ENCODE results near the gene PTX4. TPM values are rescaled to one million over a fixed set of nuclear protein-coding genes. Genes with fewer than 3 reads are reported as not detected.

Gene PTX4
- total and polyA plus RNA-seq, 2 donors from 2014 or later: not detected

DNA sequence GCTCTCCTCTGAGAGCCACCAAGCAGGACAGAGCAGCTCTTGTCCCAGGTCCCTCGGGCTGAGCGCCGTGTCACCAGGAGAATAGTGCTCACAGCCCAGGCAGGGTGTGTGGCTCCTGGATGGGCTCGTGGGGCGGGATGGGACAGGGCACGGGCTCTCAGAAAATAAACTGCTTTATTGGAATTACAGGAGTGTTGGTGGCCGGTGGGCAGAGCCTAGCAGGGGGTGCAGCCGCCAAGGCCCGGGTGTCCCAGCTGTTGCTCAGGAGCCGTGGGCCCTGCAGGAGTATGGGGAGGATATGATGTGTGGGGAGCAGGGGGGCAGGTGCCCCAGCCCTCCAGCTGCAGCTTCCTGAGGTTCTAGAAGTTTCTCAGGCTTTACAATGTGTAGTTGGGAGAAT lies 21.5 kb upstream of the PTX4 start:
- Histone ChIP-seq H3K9me3 (ENCODE audit: control insufficient read depth in 2 of 3, insufficient read depth in 1 of 3, low read length in 3 of 3) (no peaks in the 10 kb centered on the region), H3K36me3 (ENCODE audit: control insufficient read depth in 2 of 3, insufficient read depth in 3 of 3, low read length in 3 of 3) (peaks cover 0 to 3% (median 0%) of the 10 kb centered on the region in 3 donors), H3K4me1 (ENCODE audit: control insufficient read depth in 2 of 3, insufficient read depth in 2 of 3, low read depth in 1 of 3, low read length in 3 of 3) (peaks cover 0 to 5% (median 0%) of the 10 kb centered on the region in 3 donors), H3K27me3 (ENCODE audit: control insufficient read depth, insufficient read depth, low read length) (no peaks in the 10 kb centered on the region), H3K4me3 (ENCODE audit: low read length in 3 of 3) (no peak overlapping the region), H3K9ac (ENCODE audit: low read length in 3 of 3) (no peak overlapping the region), H3K27ac (ENCODE audit: low read depth in 2 of 2, low read length in 2 of 2) (peak overlapping the region in 1 of 2 donors; percentile 17)
- intact Hi-C loops (cut with DNase I): no loop called here
- FAIRE-seq (no peak), DNase-seq (no peak)
- TF ChIP-seq, protein P1, sequence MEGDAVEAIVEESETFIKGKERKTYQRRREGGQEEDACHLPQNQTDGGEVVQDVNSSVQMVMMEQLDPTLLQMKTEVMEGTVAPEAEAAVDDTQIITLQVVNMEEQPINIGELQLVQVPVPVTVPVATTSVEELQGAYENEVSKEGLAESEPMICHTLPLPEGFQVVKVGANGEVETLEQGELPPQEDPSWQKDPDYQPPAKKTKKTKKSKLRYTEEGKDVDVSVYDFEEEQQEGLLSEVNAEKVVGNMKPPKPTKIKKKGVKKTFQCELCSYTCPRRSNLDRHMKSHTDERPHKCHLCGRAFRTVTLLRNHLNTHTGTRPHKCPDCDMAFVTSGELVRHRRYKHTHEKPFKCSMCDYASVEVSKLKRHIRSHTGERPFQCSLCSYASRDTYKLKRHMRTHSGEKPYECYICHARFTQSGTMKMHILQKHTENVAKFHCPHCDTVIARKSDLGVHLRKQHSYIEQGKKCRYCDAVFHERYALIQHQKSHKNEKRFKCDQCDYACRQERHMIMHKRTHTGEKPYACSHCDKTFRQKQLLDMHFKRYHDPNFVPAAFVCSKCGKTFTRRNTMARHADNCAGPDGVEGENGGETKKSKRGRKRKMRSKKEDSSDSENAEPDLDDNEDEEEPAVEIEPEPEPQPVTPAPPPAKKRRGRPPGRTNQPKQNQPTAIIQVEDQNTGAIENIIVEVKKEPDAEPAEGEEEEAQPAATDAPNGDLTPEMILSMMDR (IDR thresholded peaks at IDR 0.05; ENCODE audit: borderline replicate concordance, extremely low read depth, insufficient read depth): no peak

DNA sequence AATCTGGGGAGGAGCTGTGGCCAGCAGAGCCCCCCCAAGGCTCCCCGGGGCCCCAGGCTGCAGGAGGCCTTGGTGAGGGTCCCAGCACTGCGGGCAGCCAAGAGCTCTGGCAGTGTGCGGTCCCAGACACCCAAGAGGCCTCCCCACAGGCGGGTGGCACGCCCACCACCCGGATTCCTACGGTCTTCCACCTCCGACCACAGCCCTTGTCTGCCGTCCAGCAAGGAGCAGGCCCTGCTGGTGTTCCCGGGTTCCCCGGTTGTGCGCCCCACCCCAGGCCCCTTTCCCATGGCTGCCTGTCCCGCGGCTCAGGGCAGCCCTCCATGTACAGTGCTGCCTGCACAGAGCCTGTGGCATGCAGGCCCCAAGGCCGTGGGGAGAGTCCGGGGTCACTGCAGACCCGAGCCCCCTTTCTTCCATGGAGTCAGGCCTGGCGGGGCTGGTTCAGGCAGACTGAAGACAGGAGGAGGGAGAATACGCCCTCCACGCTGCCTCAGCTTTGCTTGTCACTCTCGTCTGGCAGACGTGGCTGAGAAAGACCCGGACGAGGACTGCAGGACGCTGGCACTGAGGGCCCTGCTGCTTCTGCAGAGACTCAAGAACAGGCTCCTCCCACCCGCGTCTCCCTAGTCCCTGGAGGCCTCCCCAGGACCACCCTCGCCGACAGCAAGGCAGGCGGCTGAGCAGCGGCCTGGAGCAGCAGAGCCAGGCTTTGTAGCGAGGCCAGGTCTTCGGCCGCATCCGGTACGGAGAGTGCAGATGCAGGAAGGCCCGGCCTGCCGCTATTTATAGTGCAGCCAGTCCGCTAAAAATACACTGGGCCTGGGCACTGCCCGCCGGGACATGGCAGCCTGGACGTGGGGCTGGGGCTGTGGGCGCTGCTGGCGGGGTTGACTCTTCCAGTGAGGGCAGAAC lies 20.8 kb upstream of the PTX4 start:
- Histone ChIP-seq H3K9me3 (ENCODE audit: control insufficient read depth in 2 of 3, insufficient read depth in 1 of 3, low read length in 3 of 3) (no peaks in the 10 kb centered on the region), H3K9ac (ENCODE audit: low read length in 3 of 3) (no peak overlapping the region), H3K27me3 (ENCODE audit: control insufficient read depth, insufficient read depth, low read length) (no peaks in the 10 kb centered on the region), H3K36me3 (ENCODE audit: control insufficient read depth in 2 of 3, insufficient read depth in 3 of 3, low read length in 3 of 3) (peaks cover 0 to 3% (median 0%) of the 10 kb centered on the region in 3 donors), H3K4me1 (ENCODE audit: control insufficient read depth in 2 of 3, insufficient read depth in 2 of 3, low read depth in 1 of 3, low read length in 3 of 3) (peaks cover 0 to 5% (median 0%) of the 10 kb centered on the region in 3 donors), H3K27ac (ENCODE audit: low read depth in 2 of 2, low read length in 2 of 2) (peak overlapping the region in 1 of 2 donors; percentile 17), H3K4me3 (ENCODE audit: low read length in 3 of 3) (no peak overlapping the region)
- intact Hi-C loops (cut with DNase I): no loop called here
- DNase-seq (peak in 2 of 5 donors; percentile 7 to 87), FAIRE-seq (no peak)
- TF ChIP-seq, protein P1 (IDR thresholded peaks at IDR 0.05; ENCODE audit: borderline replicate concordance, extremely low read depth, insufficient read depth): no peak

DNA sequence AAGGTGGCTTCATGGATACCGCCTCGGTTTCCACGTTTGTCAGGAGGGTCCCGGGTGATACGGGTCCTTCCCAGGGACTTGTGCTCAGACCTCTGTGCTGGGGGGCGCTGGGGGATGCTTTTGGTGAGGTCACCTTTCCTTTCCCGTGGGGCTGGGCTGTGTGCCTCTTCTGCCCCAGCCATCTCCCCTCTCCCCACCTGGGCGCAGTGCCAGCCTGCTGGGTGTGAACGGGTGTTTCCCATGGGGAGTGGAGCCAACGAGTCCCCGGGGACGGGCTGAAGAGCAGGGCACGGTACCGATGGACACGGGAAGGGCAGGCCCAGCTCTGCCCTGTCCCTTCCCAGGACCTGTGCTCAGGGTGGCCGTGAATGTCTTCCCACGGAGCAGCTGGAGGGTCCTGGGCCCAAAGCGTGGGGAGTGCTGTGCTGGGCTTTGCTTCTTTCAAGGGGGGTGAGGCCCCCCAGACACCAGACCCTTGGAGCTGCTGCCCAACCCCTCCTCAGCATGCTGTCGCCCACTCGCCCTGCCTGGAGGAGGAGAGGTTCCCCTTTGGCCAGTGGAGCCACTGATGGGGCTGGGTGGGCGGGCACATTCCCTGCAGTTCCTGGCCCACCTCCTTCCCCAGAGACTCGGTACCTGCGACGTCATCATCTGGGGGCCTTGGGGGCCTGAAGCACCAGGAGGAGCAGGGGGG lies 19.9 kb upstream of the PTX4 start:
- Histone ChIP-seq H3K9ac (ENCODE audit: low read length in 3 of 3) (no peak overlapping the region), H3K27ac (ENCODE audit: low read depth in 2 of 2, low read length in 2 of 2) (no peak overlapping the region), H3K4me3 (ENCODE audit: low read length in 3 of 3) (no peak overlapping the region), H3K36me3 (ENCODE audit: control insufficient read depth in 2 of 3, insufficient read depth in 3 of 3, low read length in 3 of 3) (no peaks in the 10 kb centered on the region), H3K27me3 (ENCODE audit: control insufficient read depth, insufficient read depth, low read length) (no peaks in the 10 kb centered on the region), H3K9me3 (ENCODE audit: control insufficient read depth in 2 of 3, insufficient read depth in 1 of 3, low read length in 3 of 3) (no peaks in the 10 kb centered on the region), H3K4me1 (ENCODE audit: control insufficient read depth in 2 of 3, insufficient read depth in 2 of 3, low read depth in 1 of 3, low read length in 3 of 3) (peaks cover 0 to 5% (median 0%) of the 10 kb centered on the region in 3 donors)
- intact Hi-C loops (cut with DNase I): no loop called here
- TF ChIP-seq, protein P1 (IDR thresholded peaks at IDR 0.05; ENCODE audit: borderline replicate concordance, extremely low read depth, insufficient read depth): no peak
- FAIRE-seq (no peak), DNase-seq (no peak)

Measured in kidney (tissue), 14 donors.